Midbrain (tissue), 1 donor: Measurements from ENCODE around the gene ABCB8.
"Not testable (repeated sequence)": the region's sequence is repeated elsewhere in the genome, so short reads cannot be mapped to it uniquely, and the experiment has no call there.

Source experiments
- DNase-seq: peaks from one replicate; lab custom pipeline; 2025; lab: John Stamatoyannopoulos, UW

ABCB8 gene

DNA sequence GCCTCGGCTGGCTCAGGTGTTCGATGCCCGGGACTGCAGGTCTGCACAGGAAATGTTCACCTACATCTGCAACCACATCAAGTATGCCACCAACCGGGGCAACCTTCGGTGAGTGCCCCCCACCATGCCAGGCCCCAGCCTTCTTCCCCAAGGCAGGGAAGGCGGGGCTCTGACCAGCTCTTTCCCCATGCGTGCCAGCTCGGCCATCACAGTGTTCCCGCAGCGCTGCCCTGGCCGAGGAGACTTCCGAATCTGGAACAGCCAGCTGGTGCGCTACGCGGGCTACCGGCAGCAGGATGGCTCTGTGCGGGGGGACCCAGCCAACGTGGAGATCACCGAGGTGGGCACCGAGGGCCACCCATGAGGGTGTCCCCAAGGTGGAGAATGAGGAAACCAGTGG is 29.9 kb upstream of the ABCB8 start:
- no peak for DNase-seq

DNA sequence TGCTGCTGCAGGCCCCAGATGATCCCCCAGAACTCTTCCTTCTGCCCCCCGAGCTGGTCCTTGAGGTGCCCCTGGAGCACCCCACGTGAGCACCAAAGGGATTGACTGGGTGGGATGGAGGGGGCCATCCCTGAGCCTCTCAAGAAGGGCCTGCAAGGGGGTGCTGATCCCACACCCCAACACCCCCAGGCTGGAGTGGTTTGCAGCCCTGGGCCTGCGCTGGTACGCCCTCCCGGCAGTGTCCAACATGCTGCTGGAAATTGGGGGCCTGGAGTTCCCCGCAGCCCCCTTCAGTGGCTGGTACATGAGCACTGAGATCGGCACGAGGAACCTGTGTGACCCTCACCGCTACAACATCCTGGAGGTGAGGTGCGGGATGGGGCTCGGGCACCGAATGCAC is 29.2 kb upstream of the ABCB8 start:
- DNase-seq: no peak

DNA sequence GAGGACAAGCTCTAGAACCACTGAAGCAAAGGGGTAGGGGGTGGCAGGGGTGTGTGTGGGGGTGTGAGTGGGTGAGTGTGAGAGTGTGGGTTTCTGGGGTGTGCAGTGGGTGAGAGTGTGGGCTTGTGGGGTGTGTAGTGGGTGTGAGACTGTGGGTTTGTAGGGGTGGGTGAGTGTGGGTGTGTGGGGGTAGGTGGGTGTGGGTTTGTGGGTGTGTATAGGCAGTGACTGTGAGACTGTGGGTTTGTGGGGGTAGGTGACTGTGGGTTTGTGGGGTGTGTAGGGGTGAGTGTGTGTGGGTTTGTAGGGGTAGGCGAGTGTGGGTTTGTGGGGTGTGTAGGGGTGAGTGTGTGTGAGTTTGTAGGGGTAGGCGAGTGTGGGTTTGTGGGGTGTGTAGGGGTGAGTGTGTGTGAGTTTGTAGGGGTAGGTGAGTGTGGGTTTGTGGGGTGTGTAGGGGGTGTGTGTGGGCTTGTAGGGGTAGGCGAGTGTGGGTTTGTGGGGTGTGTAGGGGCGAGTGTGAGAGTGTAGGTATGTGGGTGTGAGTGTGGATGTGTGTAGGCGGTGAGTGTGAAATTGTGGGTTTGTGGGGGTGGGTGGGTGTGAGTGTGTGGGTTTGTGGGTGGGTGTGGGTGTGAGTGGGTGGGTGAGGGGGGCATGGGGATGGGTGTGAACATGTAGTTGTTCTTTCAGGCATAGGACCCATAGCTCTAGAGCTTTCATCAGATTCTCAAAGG is 28.6 kb upstream of the ABCB8 start:
- DNase-seq: no peak

GRCh38 chr7:151000897-151001495 is 27.3 kb upstream of the ABCB8 start:
- DNase-seq: no peak

GRCh38 chr7:151001546-151001945 is 26.7 kb upstream of the ABCB8 start:
- no peak for DNase-seq

DNA sequence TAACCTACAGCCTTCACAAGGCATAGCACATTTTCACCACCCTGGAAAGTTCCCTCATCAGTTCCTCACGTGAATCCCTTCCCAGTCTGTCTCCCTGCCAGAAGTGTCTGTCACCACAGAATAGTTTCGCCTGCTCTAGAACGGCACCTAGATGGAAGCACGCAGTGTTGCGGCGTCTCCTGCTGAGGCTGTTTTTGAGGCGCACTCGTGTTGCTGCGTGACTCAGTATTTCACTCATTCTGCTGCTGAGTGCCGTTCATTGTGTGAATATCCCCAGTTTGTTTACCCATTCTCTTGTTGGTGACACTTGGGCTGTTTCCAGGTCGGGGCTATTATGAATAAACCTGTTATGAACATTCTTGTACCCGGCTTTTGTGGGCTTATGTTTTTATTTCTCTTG is 24.7 kb upstream of the ABCB8 start:
- DNase-seq: no peak

- DNase-seq: no peak
These were observed 22.7 kb upstream of the ABCB8 start for GRCh38 chr7:151005566-151005965.

- DNase-seq: no peak
These were observed 21.5 kb upstream of the ABCB8 start for GRCh38 chr7:151006590-151007300.

- DNase-seq: no peak
These were observed 20.8 kb upstream of the ABCB8 start for GRCh38 chr7:151007469-151007898.

DNA sequence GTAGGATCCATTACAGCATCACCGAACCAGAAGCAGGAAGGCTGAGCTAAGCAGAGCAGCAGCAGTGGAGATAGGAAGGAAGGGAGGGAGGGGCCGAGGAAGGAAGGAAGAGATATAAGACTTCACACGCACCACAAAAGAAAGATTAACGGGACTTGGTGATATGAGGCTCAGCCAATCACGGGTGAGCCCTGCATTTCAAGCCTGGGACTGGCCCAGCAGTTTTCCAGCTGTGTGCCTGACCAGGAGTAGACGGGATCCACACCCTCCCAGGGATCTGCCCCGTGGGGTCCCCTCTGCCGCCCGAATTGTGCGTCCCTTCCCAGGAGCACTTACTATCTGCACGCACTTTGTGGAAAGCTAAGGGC is 20.1 kb upstream of the ABCB8 start:
- DNase-seq: no peak

DNA sequence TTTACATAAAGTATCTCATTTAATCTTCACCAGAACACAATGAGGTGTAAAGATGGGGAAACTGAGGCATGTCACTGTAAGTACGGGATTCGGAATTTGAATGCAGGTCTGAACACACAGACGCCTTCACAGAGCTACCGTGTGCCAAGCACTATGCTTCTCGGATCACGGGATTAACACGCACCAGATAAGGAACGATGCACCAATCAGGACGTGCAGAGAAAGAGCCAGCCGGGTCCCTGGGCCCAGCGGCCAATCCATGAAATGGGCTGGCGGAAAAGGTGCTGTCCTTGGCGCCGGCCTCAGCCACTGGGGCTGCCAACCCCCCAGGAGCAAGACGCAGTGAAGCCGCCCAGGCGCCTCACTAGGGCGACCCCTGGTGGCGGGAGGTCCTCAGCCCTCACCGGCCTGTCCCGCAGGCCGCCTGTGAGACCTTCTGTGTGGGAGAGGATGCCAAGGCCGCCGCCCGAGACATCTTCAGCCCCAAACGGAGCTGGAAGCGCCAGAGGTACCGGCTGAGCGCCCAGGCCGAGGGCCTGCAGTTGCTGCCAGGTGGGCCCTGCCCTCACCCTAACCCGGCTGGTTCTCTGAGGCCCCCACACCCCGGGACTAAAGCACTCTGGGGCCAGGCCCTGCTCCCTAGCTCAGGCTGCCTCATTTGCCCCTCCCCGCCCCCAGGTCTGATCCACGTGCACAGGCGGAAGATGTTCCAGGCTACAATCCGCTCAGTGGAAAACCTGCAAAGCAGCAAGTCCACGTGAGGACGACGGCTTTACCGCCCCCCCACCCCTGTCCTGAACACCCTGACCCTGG is 19.5 kb upstream of the ABCB8 start:
- peak; percentile 42 for DNase-seq

DNA sequence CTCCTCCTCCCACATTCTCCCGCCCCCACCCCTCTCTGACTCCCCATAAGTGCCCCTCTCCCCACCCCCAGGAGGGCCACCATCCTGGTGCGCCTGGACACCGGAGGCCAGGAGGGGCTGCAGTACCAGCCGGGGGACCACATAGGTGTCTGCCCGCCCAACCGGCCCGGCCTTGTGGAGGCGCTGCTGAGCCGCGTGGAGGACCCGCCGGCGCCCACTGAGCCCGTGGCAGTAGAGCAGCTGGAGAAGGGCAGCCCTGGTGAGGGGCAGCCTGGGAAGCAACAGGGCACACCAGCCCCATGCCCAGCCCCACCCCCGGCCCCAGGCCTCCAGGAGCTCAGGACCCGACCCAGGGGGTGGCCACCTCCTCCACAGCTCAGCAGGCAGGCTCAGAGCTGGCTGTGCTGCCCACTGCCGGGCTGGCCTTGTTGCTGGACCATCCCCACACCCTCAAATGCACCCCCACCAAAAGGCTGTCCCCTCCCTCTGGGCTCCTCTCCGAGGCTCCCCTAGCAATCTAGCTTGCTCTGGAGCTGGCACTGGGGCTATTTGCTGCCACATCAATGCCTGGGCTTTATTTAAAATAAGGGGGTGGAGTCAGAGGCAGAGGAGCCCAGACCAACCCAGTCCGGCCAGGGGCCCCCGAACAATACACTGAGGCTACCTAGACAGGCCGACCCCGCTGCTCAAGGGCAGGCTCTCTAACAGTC is 18.8 kb upstream of the ABCB8 start:
- DNase-seq: no peak

GRCh38 chr7:151010037-151010306 is 18.3 kb upstream of the ABCB8 start:
- no peak for DNase-seq

DNA sequence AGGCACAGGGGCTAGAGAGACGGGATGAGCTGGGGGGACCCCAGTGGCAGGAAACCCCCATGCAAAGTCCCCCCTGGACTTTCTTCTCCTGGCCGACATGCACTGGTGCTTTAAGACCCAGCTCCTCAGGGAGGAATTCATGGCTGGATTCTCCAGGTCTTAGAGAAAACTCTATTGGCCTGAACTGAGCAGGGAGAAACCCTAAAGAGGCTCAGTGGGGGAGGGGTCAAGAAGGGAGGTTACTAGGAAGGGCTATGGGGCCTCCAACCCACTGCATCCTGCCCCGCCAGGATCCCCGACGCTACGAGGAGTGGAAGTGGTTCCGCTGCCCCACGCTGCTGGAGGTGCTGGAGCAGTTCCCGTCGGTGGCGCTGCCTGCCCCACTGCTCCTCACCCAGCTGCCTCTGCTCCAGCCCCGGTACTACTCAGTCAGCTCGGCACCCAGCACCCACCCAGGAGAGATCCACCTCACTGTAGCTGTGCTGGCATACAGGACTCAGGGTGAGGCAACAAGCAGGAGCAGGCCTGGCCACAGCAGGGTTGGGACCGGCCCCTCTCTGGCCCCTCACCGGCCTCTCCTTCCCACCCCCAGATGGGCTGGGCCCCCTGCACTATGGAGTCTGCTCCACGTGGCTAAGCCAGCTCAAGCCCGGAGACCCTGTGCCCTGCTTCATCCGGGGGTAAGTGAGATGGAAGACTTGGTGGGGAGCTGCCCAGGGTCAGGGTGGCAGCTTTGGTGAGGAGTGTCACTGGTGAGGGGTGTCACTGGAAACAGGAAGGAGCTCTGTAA is 17.7 kb upstream of the ABCB8 start:
- DNase-seq: no peak

- no peak for DNase-seq
These were observed 17.2 kb upstream of the ABCB8 start for GRCh38 chr7:151011097-151011409.

DNA sequence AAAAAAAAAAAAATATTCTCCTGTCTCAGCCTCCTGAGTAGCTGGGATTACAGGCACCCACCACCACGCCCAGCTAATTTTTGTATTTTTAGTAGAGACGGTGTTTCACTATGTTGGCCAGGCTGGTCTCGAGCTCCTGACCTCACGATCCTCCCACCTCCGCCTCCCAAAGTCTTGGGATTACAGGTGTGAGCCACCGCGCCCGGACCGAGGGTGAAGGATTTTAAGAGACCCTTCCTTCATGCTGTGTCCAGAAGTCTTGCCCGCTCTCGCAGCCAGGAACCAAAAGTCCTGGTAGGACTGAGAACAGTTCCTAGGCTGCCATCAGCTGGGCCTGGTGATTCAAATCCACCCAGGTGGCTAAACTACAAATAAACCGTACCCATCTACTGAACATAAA is 16.6 kb upstream of the ABCB8 start:
- not testable (repeated sequence) for DNase-seq

DNA sequence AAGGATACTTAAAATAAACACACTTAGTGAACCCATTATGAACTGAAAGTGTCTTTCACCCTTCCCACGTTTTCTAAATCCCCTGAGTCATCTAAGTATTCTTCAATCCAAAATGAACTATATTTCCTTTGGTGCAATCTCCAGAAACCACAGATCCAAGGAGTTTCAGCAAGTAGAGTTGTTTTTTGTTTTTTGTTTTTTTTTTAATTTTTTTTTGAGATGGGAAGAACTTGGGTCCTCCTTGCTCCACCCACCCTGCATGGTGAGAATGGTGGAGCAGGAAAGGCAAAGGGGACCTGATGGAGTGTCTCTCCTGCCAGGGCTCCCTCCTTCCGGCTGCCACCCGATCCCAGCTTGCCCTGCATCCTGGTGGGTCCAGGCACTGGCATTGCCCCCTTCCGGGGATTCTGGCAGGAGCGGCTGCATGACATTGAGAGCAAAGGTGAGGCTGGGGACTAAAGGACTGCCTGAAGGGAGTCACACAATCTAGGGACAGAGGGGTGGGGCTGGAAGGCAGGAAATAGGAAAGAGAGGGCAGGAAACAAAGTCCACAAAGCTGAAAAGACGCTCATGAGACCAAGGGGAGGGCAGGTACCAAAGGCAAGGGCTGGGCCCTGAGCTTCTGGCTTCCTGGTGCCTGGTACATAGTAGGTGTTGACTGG is 16.1 kb upstream of the ABCB8 start:
- DNase-seq: no peak

DNA sequence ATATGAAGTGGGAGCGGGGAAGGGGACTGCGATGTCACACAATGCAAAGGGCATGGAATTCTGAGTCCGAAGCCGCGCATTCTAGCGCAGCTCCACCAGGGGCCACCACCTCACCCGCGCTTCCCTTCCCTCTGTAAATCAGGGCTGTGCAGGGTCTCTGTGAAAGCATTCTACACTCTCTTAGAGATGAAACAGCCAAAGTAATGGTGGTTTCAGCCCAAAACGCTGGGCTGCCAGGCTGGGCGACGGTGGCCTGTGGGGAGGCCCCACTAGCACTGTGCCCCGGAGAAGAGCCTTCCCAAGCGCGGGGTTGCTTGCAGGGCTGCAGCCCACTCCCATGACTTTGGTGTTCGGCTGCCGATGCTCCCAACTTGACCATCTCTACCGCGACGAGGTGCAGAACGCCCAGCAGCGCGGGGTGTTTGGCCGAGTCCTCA is 15.3 kb upstream of the ABCB8 start:
- DNase-seq: no peak

- DNase-seq: no peak
These were observed 14.9 kb upstream of the ABCB8 start for GRCh38 chr7:151013356-151013732.

- DNase-seq: peak; percentile 57
These were observed 14.3 kb upstream of the ABCB8 start for GRCh38 chr7:151013733-151014497.
